Panc1 (cell line): ENCODE measurements around the gene CYTH3. TPM values are rescaled to one million over a fixed set of nuclear protein-coding genes. Genes with fewer than 3 reads are reported as not detected.
A peak's percentile ranks its signal among the peaks of the same experiment; 100 is the strongest.

ENCODE experiments used
- ATAC-seq: fragments of 200-7000 bp; cut with Tn5 transposase; 2 replicates; pipeline ENCODE4 v1.9.1; 2020; ENCODE audit warnings: mild to moderate bottlenecking, moderate library complexity
- BruUV-seq: library from RNA; stranded (reverse); fragments of 400-500 nt; replicated peaks from 2 replicates; lab custom pipeline; 2021; lab: Mats Ljungman, UMichigan
- CTCF ChIA-PET: fragments of 300-600 bp; sonication (Branson Sonifier 250); formaldehyde crosslinking; loops from one replicate; lab custom pipeline; 2022; ENCODE audit warnings: antibody characterized with exemption; lab: Charles Lee
- POLR2A ChIA-PET: fragments of 300-600 bp; sonication (Branson Sonifier 250); formaldehyde crosslinking; loops from one replicate; lab custom pipeline; 2022; ENCODE audit warnings: antibody characterized with exemption; lab: Charles Lee
- DNase-seq: peaks from one replicate; pipeline ENCODE4 v3.0.0-alpha.2; 2010; ENCODE audit warnings: low read depth, low spot score
- H3K27ac ChIP-seq: 2 replicates; pipeline ENCODE4 v1.5.1; 2011; ENCODE audit warnings: mild to moderate bottlenecking, low read length, inconsistent platforms
- H3K27me3 ChIP-seq: fragments of 200-500 bp; sonication (Bioruptor generic); 2 replicates; pipeline ENCODE4 v1.6.0; 2014; ENCODE audit warnings: low read length, inconsistent platforms; ENCODE audit not compliant: control insufficient read depth, insufficient read depth
- H3K36me3 ChIP-seq: fragments of 200-500 bp; sonication (Bioruptor generic); 2 replicates; pipeline ENCODE4 v1.5.1; 2014; ENCODE audit warnings: inconsistent platforms, mild to moderate bottlenecking, low read length, moderate library complexity; ENCODE audit not compliant: control insufficient read depth, insufficient read depth
- H3K4me1 ChIP-seq: 2 replicates; pipeline ENCODE4 v1.5.1; 2011; ENCODE audit warnings: inconsistent platforms, mild to moderate bottlenecking, low read length, moderate library complexity; ENCODE audit not compliant: control insufficient read depth, insufficient read depth
- H3K4me3 ChIP-seq, 2 experiments: 2 replicates each; pipeline ENCODE4 v1.5.1; 2011 to 2012; ENCODE audit warnings: low read depth in 2 of 2, low read length in 2 of 2, mild to moderate bottlenecking in 2 of 2, inconsistent platforms in 1 of 2, moderate library complexity in 1 of 2
- H3K9me3 ChIP-seq: fragments of 200-500 bp; sonication (Bioruptor generic); 2 replicates; pipeline ENCODE4 v1.5.1; 2014; ENCODE audit warnings: low read depth, mild to moderate bottlenecking, inconsistent platforms, low read length, moderate library complexity; ENCODE audit not compliant: control insufficient read depth, insufficient read depth
- POLR2AphosphoS5 ChIP-seq: IDR thresholded peaks from 2 replicates; pipeline ENCODE4 v1.6.1; 2012; ENCODE audit warnings: mild to moderate bottlenecking, low read depth, low read length, moderate library complexity
- SIN3A ChIP-seq: IDR thresholded peaks from 2 replicates; pipeline ENCODE4 v1.6.1; 2012; ENCODE audit warnings: low read depth, mild to moderate bottlenecking, low read length, moderate library complexity, borderline replicate concordance; ENCODE audit not compliant: insufficient read depth
- TCF7L2 ChIP-seq: IDR thresholded peaks from 2 replicates; pipeline ENCODE4 v1.6.1; 2011; ENCODE audit warnings: mild to moderate bottlenecking, low read depth, low read length, inconsistent platforms
- in situ Hi-C: cut with HindIII; loops from 2 replicates; pipeline ENCODE4 v1.10.0; 2016; ENCODE audit warnings: low sequenced_read_pairs, low pct_unique_long_range_greater_than_20kb
- intact Hi-C: fragments of 100-400 bp; cut with micrococcal nuclease; formaldehyde crosslinking; loops from one replicate; pipeline ENCODE4 v1.10.0; 2022; ENCODE audit not compliant: unreplicated experiment
- total RNA-seq: library from RNA; stranded (reverse); gene quantifications from one replicate; pipeline ENCODE4 v1.2.1, GENCODE V29; 2021; ENCODE audit not compliant: unreplicated experiment
- TF ChIP-seq, protein P1 (sequence below): fragments of 450-650 bp; IDR thresholded peaks from 2 replicates; pipeline ENCODE4 v1.5.1; 2017; ENCODE audit warnings: mild to moderate bottlenecking
- TF ChIP-seq, protein P2 (sequence below), 2 experiments: IDR thresholded peaks; 2 replicates each; pipeline ENCODE4 v1.6.1; 2011 to 2012; ENCODE audit warnings: low read depth in 2 of 2, control low read depth in 1 of 2, low read length in 1 of 2, mild to moderate bottlenecking in 1 of 2, moderate library complexity in 1 of 2; ENCODE audit not compliant: insufficient read depth in 1 of 2

CYTH3 gene
- total RNA-seq, 1 experiment from 2014 or later: 35.5 TPM

DNA sequence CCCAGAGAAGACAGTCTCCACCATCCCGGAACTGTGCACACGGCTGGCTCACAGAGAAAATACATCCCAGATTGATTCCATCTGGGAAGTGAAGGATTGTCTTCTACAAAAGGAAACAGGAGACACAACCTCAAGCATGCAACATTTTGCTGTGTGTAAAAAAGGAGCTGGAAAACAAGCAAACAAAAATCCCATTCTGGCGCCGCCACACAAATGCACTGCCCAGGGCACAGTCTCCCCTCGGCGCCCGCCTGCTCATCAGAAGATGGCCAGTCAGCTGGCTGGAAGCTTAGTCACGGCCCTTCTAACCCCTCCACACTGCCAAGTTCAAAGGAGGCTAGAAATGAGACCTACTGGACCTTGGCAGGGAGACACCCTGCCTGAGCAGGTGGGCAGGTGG, 14.1 kb upstream of the CYTH3 start:
- intact Hi-C loops: no loop called here
- no TSS peak for BruUV-seq
- Histone ChIP-seq H3K4me3 (no peak overlapping the region), H3K4me1 (peaks cover 10% of the 10 kb centered on the region), H3K36me3 (no peaks in the 10 kb centered on the region), H3K9me3 (no peaks in the 10 kb centered on the region), H3K27ac (no peak overlapping the region), H3K27me3 (no peaks in the 10 kb centered on the region)
- ChIA-PET CTCF (no interaction called here), POLR2A (interaction anchor here (0.7 kb wide), 1 partner anchor 85 kb away, joined by 3 read pairs; no protein-coding TSS in a partner anchor)
- DNase-seq (no peak), ATAC-seq (no peak)
- in situ Hi-C loops: no loop called here
- TF ChIP-seq SIN3A: no peak
- TF ChIP-seq, protein P1, sequence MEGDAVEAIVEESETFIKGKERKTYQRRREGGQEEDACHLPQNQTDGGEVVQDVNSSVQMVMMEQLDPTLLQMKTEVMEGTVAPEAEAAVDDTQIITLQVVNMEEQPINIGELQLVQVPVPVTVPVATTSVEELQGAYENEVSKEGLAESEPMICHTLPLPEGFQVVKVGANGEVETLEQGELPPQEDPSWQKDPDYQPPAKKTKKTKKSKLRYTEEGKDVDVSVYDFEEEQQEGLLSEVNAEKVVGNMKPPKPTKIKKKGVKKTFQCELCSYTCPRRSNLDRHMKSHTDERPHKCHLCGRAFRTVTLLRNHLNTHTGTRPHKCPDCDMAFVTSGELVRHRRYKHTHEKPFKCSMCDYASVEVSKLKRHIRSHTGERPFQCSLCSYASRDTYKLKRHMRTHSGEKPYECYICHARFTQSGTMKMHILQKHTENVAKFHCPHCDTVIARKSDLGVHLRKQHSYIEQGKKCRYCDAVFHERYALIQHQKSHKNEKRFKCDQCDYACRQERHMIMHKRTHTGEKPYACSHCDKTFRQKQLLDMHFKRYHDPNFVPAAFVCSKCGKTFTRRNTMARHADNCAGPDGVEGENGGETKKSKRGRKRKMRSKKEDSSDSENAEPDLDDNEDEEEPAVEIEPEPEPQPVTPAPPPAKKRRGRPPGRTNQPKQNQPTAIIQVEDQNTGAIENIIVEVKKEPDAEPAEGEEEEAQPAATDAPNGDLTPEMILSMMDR: no peak
- TF ChIP-seq, protein P2, sequence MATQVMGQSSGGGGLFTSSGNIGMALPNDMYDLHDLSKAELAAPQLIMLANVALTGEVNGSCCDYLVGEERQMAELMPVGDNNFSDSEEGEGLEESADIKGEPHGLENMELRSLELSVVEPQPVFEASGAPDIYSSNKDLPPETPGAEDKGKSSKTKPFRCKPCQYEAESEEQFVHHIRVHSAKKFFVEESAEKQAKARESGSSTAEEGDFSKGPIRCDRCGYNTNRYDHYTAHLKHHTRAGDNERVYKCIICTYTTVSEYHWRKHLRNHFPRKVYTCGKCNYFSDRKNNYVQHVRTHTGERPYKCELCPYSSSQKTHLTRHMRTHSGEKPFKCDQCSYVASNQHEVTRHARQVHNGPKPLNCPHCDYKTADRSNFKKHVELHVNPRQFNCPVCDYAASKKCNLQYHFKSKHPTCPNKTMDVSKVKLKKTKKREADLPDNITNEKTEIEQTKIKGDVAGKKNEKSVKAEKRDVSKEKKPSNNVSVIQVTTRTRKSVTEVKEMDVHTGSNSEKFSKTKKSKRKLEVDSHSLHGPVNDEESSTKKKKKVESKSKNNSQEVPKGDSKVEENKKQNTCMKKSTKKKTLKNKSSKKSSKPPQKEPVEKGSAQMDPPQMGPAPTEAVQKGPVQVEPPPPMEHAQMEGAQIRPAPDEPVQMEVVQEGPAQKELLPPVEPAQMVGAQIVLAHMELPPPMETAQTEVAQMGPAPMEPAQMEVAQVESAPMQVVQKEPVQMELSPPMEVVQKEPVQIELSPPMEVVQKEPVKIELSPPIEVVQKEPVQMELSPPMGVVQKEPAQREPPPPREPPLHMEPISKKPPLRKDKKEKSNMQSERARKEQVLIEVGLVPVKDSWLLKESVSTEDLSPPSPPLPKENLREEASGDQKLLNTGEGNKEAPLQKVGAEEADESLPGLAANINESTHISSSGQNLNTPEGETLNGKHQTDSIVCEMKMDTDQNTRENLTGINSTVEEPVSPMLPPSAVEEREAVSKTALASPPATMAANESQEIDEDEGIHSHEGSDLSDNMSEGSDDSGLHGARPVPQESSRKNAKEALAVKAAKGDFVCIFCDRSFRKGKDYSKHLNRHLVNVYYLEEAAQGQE (IDR thresholded peaks at IDR 0.05; ENCODE audit: insufficient read depth in 1 of 2, low read depth in 2 of 2, low read length in 1 of 2): no peak
- TF ChIP-seq TCF7L2: no peak
- no peak for TF ChIP-seq POLR2AphosphoS5

DNA sequence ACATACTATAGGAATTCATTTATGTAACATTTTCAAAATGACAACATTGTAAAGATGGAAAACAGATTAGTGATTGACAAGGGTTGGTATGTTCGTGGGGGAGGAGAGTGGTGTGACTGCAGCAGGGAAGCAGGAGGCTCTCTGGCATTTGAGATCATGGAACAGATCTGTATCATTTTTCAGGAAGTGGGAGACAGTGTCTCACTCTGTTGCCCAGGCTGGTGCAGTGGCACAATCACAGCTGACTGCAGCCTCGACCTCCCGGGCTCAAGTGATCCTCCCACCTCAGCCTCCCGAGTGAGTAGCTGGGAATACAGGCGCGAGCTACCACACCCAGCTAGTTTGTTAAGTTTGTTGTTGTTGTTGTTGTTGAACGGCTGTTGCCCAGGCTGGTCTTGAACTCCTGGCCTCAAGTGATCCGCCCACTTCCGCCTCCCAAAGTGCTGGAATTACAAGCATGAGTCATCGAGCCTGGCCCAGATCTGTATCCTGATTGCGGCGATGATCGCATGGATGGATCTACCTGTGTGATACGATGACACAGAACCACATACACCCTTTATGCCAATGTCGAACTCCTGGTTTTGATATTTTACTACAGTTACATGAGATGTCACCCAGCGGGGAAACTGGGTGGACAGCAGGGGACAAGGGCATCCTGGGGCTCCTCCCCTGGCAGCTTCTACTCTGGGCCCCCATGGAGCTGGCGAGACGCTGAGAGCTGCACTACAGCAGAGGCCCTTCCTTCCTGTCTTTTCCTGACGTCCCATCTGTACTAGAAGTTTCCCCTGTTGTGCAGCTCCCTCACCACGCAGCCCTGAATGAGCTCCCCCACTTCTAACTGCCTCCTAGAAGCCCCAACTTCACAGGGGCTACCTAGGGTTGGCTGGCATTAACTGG, 12.3 kb upstream of the CYTH3 start:
- TF ChIP-seq SIN3A (no peak), TCF7L2 (no peak), POLR2AphosphoS5 (no peak)
- TF ChIP-seq, protein P2 (IDR thresholded peaks at IDR 0.05; ENCODE audit: insufficient read depth in 1 of 2, low read depth in 2 of 2, low read length in 1 of 2): no peak
- TF ChIP-seq, protein P1: no peak
- in situ Hi-C loops: no loop called here
- no peaks in the 10 kb centered on the region for H3K36me3 ChIP-seq

More for the DNA sequence above, 12.3 kb upstream of the CYTH3 start:
- H3K27me3 ChIP-seq: no peaks in the 10 kb centered on the region
- BruUV-seq: no TSS peak
- H3K4me3 ChIP-seq: no peak overlapping the region
- ChIA-PET CTCF (interaction anchor here (0.6 kb wide), 1 partner anchor 160 kb away, joined by 10 read pairs; no protein-coding TSS in a partner anchor), POLR2A (interaction anchor here (0.7 kb wide), 1 partner anchor 13 kb away, joined by 3 read pairs; no protein-coding TSS in a partner anchor)
- intact Hi-C loops: no loop called here
- ATAC-seq (peak; percentile 70), DNase-seq (no peak)
- peak overlapping the region; percentile 17 for H3K27ac ChIP-seq
- peaks cover 10% of the 10 kb centered on the region for H3K4me1 ChIP-seq
- no peaks in the 10 kb centered on the region for H3K9me3 ChIP-seq
